Stimulated activated CD8-positive, alpha-beta memory T cell treated with anti-CD3 and anti-CD28 coated beads, Interleukin-2, amount 100 ng/mL, for 48 hours (primary cell): Measurements from ENCODE around the gene DPYD.

Experiments used
- DNase-seq, 2 donors: peaks; one replicate each; pipeline ENCODE4 v3.0.0-alpha.2; 2020; ENCODE audit warnings: low read depth in 2 of 2

DPYD gene

DNA sequence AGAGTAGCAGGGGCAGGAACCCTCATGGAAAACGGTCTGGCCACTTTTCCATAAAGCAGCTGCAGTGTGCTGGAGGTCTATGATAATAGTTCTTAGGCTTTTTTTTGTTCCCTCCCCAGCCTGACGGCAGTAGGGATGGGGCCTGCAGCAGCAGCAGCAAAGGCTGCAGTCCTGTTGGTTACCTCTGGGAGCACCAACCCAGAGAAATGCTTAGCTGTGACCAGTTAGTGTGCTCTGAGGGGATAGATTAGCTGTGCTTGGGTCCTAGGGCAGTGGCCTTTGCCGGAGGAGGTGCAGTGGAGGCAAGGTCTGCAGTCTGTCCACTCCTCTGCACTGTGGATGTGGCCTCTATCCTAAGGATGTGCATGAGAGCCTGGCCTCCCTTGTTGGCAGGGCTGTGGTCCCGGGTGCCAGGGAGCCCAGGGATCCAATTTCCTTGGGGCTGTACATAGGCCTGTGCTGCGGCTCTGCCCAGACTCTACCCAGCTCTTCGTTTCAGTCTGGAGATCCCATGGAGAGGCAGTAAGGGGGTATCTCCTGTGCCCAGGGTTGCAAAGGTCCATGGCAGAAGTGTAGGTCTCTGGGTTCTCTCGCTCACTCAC is 876.6 kb downstream of the DPYD start:
- no peak for DNase-seq

DNA sequence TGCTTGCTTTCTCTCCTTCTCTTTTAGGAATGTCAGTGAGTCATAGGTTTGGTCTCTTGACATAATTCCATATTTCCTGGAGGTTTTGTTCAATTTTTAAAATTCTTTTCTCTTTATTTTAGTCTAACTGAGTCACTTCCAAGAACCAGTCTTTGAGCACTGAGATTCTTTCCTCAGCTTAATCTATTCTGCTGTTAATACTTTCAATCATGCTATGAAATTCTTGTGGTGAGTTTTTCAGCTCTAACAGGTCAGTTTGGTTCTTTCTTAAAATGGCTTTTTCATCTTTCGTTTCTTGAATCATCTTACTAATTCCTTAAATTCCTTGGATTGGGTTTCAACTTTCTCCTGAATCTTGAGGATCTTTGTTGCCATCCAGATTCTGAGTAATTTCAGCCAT is 878.3 kb downstream of the DPYD start:
- no peak for DNase-seq

DNA sequence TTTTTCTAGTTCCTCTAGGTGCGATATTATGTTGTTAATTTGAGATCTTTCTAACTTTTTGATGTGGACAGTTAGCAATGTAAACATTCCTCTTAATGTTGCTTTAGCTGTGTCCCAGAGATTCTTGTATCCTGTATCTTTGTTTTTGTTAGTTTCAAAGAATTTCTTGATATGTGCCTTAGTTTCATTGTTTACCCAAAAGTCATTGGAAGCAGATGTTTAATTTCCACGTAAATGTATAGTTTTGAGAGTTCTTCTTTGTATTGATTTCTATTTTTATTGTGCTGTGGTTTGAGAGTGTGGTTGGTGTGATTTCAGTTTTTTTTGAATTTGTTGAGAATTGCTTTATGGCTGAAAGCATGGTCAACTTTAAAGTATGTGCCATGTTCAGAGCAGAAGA is 879.8 kb downstream of the DPYD start:
- DNase-seq: no peak

DNA sequence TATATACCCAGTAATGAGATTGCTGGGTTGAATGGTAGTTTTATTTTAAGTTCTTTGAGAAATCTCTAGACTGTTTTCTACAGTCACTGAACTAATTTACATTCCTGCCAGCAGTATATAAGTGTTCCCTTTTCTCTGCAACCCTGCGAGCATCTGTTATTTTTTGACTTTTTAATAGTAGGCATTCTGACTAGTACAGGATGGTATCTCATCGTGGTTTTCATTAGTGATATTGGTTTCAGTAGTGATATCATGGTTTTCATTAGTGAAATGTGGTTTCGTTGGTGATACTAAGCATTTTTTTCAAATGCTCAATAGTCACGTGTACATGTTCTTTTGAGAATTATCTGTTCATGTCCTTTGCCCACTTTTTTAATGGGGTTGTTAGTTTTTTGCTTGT is 882.4 kb downstream of the DPYD start:
- DNase-seq: no peak

DNA sequence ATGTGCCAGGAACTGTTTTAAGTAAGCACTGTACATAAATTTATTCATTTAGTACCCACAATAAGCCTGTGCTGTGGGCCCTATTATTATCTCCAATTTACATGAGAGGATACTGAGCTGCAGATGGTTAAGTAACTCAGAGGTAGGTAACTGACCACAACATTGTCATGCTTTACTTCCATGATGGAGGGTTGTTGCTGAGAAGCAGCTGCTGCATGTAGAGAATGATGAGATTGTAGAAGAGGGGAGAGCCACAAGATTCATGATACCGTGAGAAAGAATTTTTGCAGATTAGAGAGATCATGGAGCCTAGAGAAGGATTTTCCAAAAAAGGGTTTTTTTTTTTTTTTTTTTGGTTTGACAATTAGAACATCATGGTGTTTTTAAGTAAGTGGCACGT is 886.2 kb downstream of the DPYD start:
- no peak for DNase-seq

DNA sequence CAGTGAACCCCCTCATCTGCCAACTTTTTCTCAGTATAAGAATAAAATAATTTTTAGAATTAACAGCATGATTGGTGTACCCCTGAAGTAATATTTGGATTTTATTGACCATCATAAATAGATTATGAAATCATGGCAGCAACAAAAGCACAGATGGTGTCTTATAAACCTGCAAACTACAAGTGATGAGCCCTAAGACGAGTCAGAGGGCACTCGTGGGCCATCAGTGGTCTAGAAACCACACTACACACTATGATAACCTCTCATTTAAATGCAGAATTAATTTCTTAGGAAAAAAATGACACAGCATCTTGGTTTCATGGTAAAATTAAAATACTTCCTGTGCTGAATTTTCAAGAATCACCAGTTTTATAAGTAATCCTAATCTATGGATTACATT is 886.9 kb downstream of the DPYD start:
- DNase-seq: no peak
